Amniotic stem cell (primary cell): Measurements from ENCODE around the gene ZNRF1.

Experiments
- DNase-seq: peaks from one replicate; lab custom pipeline; 2025; lab: John Stamatoyannopoulos, UW

ZNRF1 gene

GRCh38 chr16:75062135-75062975 lies 63.5 kb downstream of the ZNRF1 start:
- no peak for DNase-seq

GRCh38 chr16:75062976-75063346 lies 64.1 kb downstream of the ZNRF1 start:
- no peak for DNase-seq

GRCh38 chr16:75063549-75064088 lies 64.8 kb downstream of the ZNRF1 start:
- DNase-seq, result no peak

- DNase-seq, result no peak
Observed at GRCh38 chr16:75064403-75065148, 65.8 kb downstream of the ZNRF1 start.

GRCh38 chr16:75065149-75065505 lies 66.3 kb downstream of the ZNRF1 start:
- no peak for DNase-seq

- no peak for DNase-seq
Observed at GRCh38 chr16:75065521-75066149, 66.8 kb downstream of the ZNRF1 start.

GRCh38 chr16:75066861-75067447 lies 68.1 kb downstream of the ZNRF1 start:
- no peak for DNase-seq

GRCh38 chr16:75068085-75069031 lies 69.5 kb downstream of the ZNRF1 start:
- no peak for DNase-seq

- DNase-seq, result no peak
Observed at GRCh38 chr16:75070012-75070841, 71.4 kb downstream of the ZNRF1 start.

GRCh38 chr16:75071621-75072020 lies 72.8 kb downstream of the ZNRF1 start:
- DNase-seq, result no peak

GRCh38 chr16:75072239-75072947 lies 73.6 kb downstream of the ZNRF1 start:
- DNase-seq, result no peak

GRCh38 chr16:75073545-75074303 lies 74.9 kb downstream of the ZNRF1 start:
- no peak for DNase-seq

- no peak for DNase-seq
Observed at GRCh38 chr16:75074304-75074793, 75.5 kb downstream of the ZNRF1 start.

- no peak for DNase-seq
Observed at GRCh38 chr16:75074920-75075687, 76.3 kb downstream of the ZNRF1 start.

GRCh38 chr16:75075688-75076268 lies 77.0 kb downstream of the ZNRF1 start:
- no peak for DNase-seq

- DNase-seq, result no peak
Observed at GRCh38 chr16:75078886-75079285, 80.1 kb downstream of the ZNRF1 start.

- DNase-seq, result no peak
Observed at GRCh38 chr16:75079346-75079926, 80.6 kb downstream of the ZNRF1 start.
